T-helper 17 cell (primary cell): Measurements from ENCODE around the gene ARRDC2. TPM values are rescaled to one million over a fixed set of nuclear protein-coding genes. Genes with fewer than 3 reads are reported as not detected.

Source experiments
- ATAC-seq: fragments of 150-1000 bp; cut with Tn5 transposase; 2 replicates; pipeline ENCODE4 v1.10.0; 2021; ENCODE audit warnings: mild to moderate bottlenecking, moderate library complexity
- DNase-seq, 3 donors: peaks; one replicate each; pipeline versions ENCODE4 v3.0.0 to v3.0.0-alpha.2; 2020 to 2021
- H3K9me3 ChIP-seq: one replicate; pipeline ENCODE4 v1.7.0; 2013; ENCODE audit warnings: low read length, mild to moderate bottlenecking; ENCODE audit not compliant: control insufficient read depth, poor library complexity, severe bottlenecking
- H3K27ac Mint-ChIP-seq: one replicate; pipeline ENCODE4 v1.8.0; 2022; ENCODE audit warnings: mild to moderate bottlenecking, moderate library complexity, mixed read lengths
- H3K27me3 Mint-ChIP-seq: one replicate; pipeline ENCODE4 v1.8.0; 2022; ENCODE audit warnings: mixed read lengths
- H3K36me3 Mint-ChIP-seq: one replicate; pipeline ENCODE4 v1.8.0; 2022; ENCODE audit warnings: low read depth, mixed read lengths
- H3K4me1 Mint-ChIP-seq: one replicate; pipeline ENCODE4 v1.8.0; 2022; ENCODE audit warnings: mild to moderate bottlenecking, mixed read lengths
- H3K4me3 Mint-ChIP-seq: one replicate; pipeline ENCODE4 v1.8.0; 2022; ENCODE audit warnings: mild to moderate bottlenecking, moderate library complexity, mixed read lengths
- total RNA-seq, 4 donors: library from RNA in 2 of 4; stranded (reverse) in 2 of 4; gene quantifications; one replicate each; pipeline ENCODE4 v1.2.3 and lab custom pipeline; 2022 to 2026

ARRDC2 gene
- total RNA-seq, 2 donors from 2014 or later, result 165 to 166 TPM

GRCh38 chr19:18044825-18045304 lies 36.9 kb downstream of the ARRDC2 start:
- Mint-ChIP-seq H3K4me1 (peaks cover 40% of the 10 kb centered on the region), H3K27me3 (no peaks in the 10 kb centered on the region)

DNA sequence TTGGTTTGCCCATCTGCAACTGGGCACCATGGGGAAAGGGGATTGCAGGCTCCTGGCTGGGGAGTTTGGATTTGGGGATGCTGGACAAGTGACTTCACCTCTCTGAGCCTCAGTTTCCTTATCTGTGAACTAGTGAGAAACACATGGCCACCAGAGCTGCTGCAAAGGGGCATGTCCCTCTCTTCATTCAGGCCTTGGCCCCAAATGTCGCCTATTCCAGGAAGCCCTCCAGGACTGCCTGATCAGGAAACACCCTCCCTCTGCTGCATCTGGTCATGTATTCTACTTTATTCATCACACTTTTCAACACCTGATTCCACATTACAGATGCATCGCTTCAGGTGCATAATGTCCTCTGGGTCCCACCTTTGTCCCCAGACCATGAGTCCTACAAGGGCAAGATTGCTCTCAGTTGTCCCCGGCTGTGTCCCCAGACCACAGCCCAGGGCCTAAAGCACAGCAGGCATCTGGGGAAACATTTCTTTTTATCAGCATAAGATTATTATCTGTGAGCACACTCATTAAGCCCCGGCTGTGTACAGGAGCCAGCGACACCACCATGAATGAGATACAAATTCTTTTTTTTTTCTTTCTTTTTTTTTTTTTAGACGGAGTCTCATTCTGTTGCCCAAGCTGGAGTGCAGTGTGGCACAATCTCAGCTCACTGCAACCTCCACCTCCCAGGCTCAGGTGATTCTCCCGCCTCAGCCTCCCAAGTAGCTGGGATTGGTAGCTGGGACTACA lies 37.5 kb downstream of the ARRDC2 start:
- Mint-ChIP-seq H3K4me1 (peaks cover 46% of the 10 kb centered on the region), H3K4me3 (peak overlapping the region; percentile 84), H3K36me3 (no peaks in the 10 kb centered on the region), H3K27ac (peak overlapping the region; percentile 95), H3K27me3 (no peaks in the 10 kb centered on the region)
- DNase-seq (no peak), ATAC-seq (no peak)
- no peaks in the 10 kb centered on the region for H3K9me3 ChIP-seq

More at GRCh38 chr19:18044825-18045304, 36.9 kb downstream of the ARRDC2 start:
- Mint-ChIP-seq H3K36me3 (no peaks in the 10 kb centered on the region), H3K4me3 (peak overlapping the region; percentile 84), H3K27ac (peak overlapping the region; percentile 95)
- H3K9me3 ChIP-seq, result no peaks in the 10 kb centered on the region
- ATAC-seq, result peak; percentile 97
- peak; percentile 52 to 66 (median 64) for DNase-seq

GRCh38 chr19:18046059-18046718 lies 38.2 kb downstream of the ARRDC2 start:
- Mint-ChIP-seq H3K4me1 (peaks cover 50% of the 10 kb centered on the region), H3K4me3 (peak overlapping the region; percentile 75), H3K27me3 (no peaks in the 10 kb centered on the region), H3K36me3 (no peaks in the 10 kb centered on the region), H3K27ac (peak overlapping the region; percentile 95)
- H3K9me3 ChIP-seq, result no peaks in the 10 kb centered on the region
- ATAC-seq, result no peak
- DNase-seq, result no peak

- Mint-ChIP-seq H3K4me3 (no peak overlapping the region), H3K27ac (peak overlapping the region; percentile 53), H3K27me3 (no peaks in the 10 kb centered on the region), H3K36me3 (no peaks in the 10 kb centered on the region), H3K4me1 (peaks cover 36% of the 10 kb centered on the region)
- ATAC-seq (no peak), DNase-seq (no peak)
- H3K9me3 ChIP-seq, result no peaks in the 10 kb centered on the region
These were observed 41.4 kb downstream of the ARRDC2 start for GRCh38 chr19:18049385-18049784.

DNA sequence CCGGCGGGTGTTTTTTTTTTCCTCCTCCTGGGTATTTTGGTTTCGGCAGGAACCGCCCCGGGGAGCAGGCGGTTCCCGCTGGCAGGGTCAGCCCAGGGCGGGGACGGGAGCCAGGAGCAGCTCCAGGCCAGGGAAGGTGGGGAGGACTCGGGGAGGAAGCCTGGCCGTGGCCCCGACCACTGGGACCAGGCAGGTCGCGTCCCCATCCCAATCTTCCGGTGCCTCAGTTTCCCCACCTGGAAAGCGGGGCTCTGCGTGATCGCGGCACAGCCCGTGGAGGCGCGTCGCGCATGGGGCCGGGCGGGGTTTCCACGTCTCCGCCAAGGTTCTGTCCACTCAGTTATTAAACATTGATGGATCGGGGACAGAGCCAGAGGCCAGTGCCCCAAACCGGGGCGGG lies 43.9 kb downstream of the ARRDC2 start:
- Mint-ChIP-seq H3K4me1 (peaks cover 19% of the 10 kb centered on the region), H3K27ac (no peak overlapping the region), H3K36me3 (no peaks in the 10 kb centered on the region), H3K4me3 (no peak overlapping the region), H3K27me3 (no peaks in the 10 kb centered on the region)
- no peak for DNase-seq
- ATAC-seq, result no peak
- no peaks in the 10 kb centered on the region for H3K9me3 ChIP-seq

- H3K27ac Mint-ChIP-seq, result peak overlapping the region; percentile 88
- no peak overlapping the region for H3K4me3 Mint-ChIP-seq
These were observed 45.7 kb downstream of the ARRDC2 start for GRCh38 chr19:18053576-18054219.

GRCh38 chr19:18055967-18056366 lies 48.0 kb downstream of the ARRDC2 start:
- no peaks in the 10 kb centered on the region for H3K27me3 Mint-ChIP-seq
- peak overlapping the region; percentile 27 for H3K27ac Mint-ChIP-seq
- no peak overlapping the region for H3K4me3 Mint-ChIP-seq
- DNase-seq (no peak), ATAC-seq (no peak)
- peaks cover 2% of the 10 kb centered on the region for H3K36me3 Mint-ChIP-seq
- no peaks in the 10 kb centered on the region for H3K9me3 ChIP-seq
- peaks cover 12% of the 10 kb centered on the region for H3K4me1 Mint-ChIP-seq

More at GRCh38 chr19:18053576-18054219, 45.7 kb downstream of the ARRDC2 start:
- ATAC-seq (no peak), DNase-seq (no peak)
- Mint-ChIP-seq H3K4me1 (peaks cover 22% of the 10 kb centered on the region), H3K36me3 (peaks cover 2% of the 10 kb centered on the region), H3K27me3 (no peaks in the 10 kb centered on the region)
- no peaks in the 10 kb centered on the region for H3K9me3 ChIP-seq

GRCh38 chr19:18057557-18057956 lies 49.6 kb downstream of the ARRDC2 start:
- Mint-ChIP-seq H3K36me3 (peaks cover 2% of the 10 kb centered on the region), H3K4me3 (peak overlapping the region; percentile 50), H3K27ac (peak overlapping the region; percentile 83), H3K27me3 (no peaks in the 10 kb centered on the region), H3K4me1 (peaks cover 10% of the 10 kb centered on the region)
- no peak for DNase-seq
- no peak for ATAC-seq
- H3K9me3 ChIP-seq, result no peaks in the 10 kb centered on the region

- peaks cover 4% of the 10 kb centered on the region for H3K36me3 Mint-ChIP-seq
- peak overlapping the region; percentile 50 for H3K4me3 Mint-ChIP-seq
- H3K4me1 Mint-ChIP-seq, result peaks cover 10% of the 10 kb centered on the region
- H3K9me3 ChIP-seq, result no peaks in the 10 kb centered on the region
- ATAC-seq, result peak; percentile 94
- H3K27me3 Mint-ChIP-seq, result no peaks in the 10 kb centered on the region
- DNase-seq, result peak; percentile 70 to 76 (median 71)
- peak overlapping the region; percentile 83 for H3K27ac Mint-ChIP-seq
These were observed 50.4 kb downstream of the ARRDC2 start for GRCh38 chr19:18058208-18059009.

GRCh38 chr19:18059297-18059696 lies 51.3 kb downstream of the ARRDC2 start:
- Mint-ChIP-seq H3K36me3 (peaks cover 5% of the 10 kb centered on the region), H3K27ac (no peak overlapping the region)

DNA sequence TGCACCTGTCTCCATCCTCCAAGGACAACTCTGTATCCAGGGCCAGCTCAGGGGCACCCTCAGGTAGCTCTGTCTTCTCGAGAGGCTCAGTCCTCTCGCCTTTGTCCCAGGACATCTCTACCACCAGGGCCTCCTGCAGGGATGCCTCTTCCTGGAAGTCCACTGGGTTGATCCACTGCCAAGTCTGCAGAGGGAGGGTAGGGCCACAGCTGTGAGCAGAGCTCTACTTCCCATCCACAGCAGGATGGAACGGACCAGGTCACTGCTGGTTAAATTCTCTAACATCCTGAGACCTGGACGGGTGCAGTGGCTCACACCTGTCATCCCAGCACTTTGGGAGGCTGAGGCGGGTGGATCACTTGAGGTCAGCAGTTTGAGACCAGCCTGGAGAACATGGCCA lies 51.9 kb downstream of the ARRDC2 start:
- H3K9me3 ChIP-seq, result no peaks in the 10 kb centered on the region
- no peak overlapping the region for H3K4me3 Mint-ChIP-seq
- no peaks in the 10 kb centered on the region for H3K27me3 Mint-ChIP-seq
- no peak for DNase-seq
- H3K36me3 Mint-ChIP-seq, result peaks cover 5% of the 10 kb centered on the region
- H3K27ac Mint-ChIP-seq, result no peak overlapping the region
- ATAC-seq, result no peak
- peaks cover 8% of the 10 kb centered on the region for H3K4me1 Mint-ChIP-seq

More at GRCh38 chr19:18059297-18059696, 51.3 kb downstream of the ARRDC2 start:
- ATAC-seq (no peak), DNase-seq (no peak)
- no peak overlapping the region for H3K4me3 Mint-ChIP-seq
- H3K4me1 Mint-ChIP-seq, result peaks cover 8% of the 10 kb centered on the region
- H3K9me3 ChIP-seq, result no peaks in the 10 kb centered on the region
- H3K27me3 Mint-ChIP-seq, result no peaks in the 10 kb centered on the region

- ATAC-seq (no peak), DNase-seq (no peak)
- H3K36me3 Mint-ChIP-seq, result peaks cover 5% of the 10 kb centered on the region
- no peak overlapping the region for H3K4me3 Mint-ChIP-seq
- no peak overlapping the region for H3K27ac Mint-ChIP-seq
- H3K4me1 Mint-ChIP-seq, result peaks cover 11% of the 10 kb centered on the region
- H3K27me3 Mint-ChIP-seq, result no peaks in the 10 kb centered on the region
- no peaks in the 10 kb centered on the region for H3K9me3 ChIP-seq
These were observed 52.5 kb downstream of the ARRDC2 start for GRCh38 chr19:18060472-18060871.
